Subcutaneous abdominal adipose tissue (tissue), 5 donors: Measurements from ENCODE around the gene TMPRSS13.

Source experiments
- H3K27ac ChIP-seq: one replicate; pipeline ENCODE4 v1.7.0; 2013; ENCODE audit warnings: low read depth, mild to moderate bottlenecking, inconsistent platforms, low read length, moderate library complexity
- H3K27me3 ChIP-seq, 5 donors: one replicate each; pipeline ENCODE4 v1.7.0; 2013; ENCODE audit warnings: low read length in 5 of 5, inconsistent platforms in 1 of 5; ENCODE audit not compliant: control insufficient read depth in 5 of 5, insufficient read depth in 4 of 5
- H3K36me3 ChIP-seq, 5 donors: one replicate each; pipeline ENCODE4 v1.7.0; 2013; ENCODE audit warnings: low read length in 5 of 5; ENCODE audit not compliant: control insufficient read depth in 5 of 5, insufficient read depth in 5 of 5
- H3K4me1 ChIP-seq, 5 donors: one replicate each; pipeline ENCODE4 v1.7.0; 2013; ENCODE audit warnings: low read length in 5 of 5, mild to moderate bottlenecking in 3 of 5, moderate library complexity in 1 of 5; ENCODE audit not compliant: control insufficient read depth in 5 of 5, insufficient read depth in 5 of 5
- H3K4me3 ChIP-seq, 5 donors: one replicate each; pipeline ENCODE4 v1.7.0; 2013; ENCODE audit warnings: low read length in 5 of 5, low read depth in 1 of 5
- H3K9ac ChIP-seq, 5 donors: one replicate each; pipeline ENCODE4 v1.7.0; 2013; ENCODE audit warnings: low read length in 5 of 5, mild to moderate bottlenecking in 4 of 5, moderate library complexity in 3 of 5
- H3K9me3 ChIP-seq, 5 donors: one replicate each; pipeline ENCODE4 v1.7.0; 2013; ENCODE audit warnings: low read length in 5 of 5; ENCODE audit not compliant: control insufficient read depth in 5 of 5
- donor health status: healthy.
- donor health status: healthy.
- donor health status: healthy.
- donor health status: healthy.
- donor health status: healthy.

TMPRSS13 gene

GRCh38 chr11:117875382-117876058, 53.7 kb downstream of the TMPRSS13 start:
- Histone ChIP-seq H3K4me3 (peak overlapping the region; percentile 20 to 78 (median 73)), H3K36me3 (no peaks in the 10 kb centered on the region), H3K27me3 (peaks cover 22 to 45% (median 33%) of the 10 kb centered on the region in 5 donors), H3K4me1 (peaks cover 0 to 51% (median 35%) of the 10 kb centered on the region in 5 donors), H3K9ac (peak overlapping the region in 3 of 5 donors; percentile 31 to 68 (median 52)), H3K27ac (peak overlapping the region; percentile 37), H3K9me3 (no peaks in the 10 kb centered on the region)

GRCh38 chr11:117874910-117875381, 54.3 kb downstream of the TMPRSS13 start:
- no peak overlapping the region for H3K9ac ChIP-seq
- peaks cover 22 to 44% (median 33%) of the 10 kb centered on the region in 5 donors for H3K27me3 ChIP-seq
- H3K4me3 ChIP-seq = peak overlapping the region in 4 of 5 donors; percentile 58 to 78 (median 74)
- H3K36me3 ChIP-seq = no peaks in the 10 kb centered on the region
- no peaks in the 10 kb centered on the region for H3K9me3 ChIP-seq
- no peak overlapping the region for H3K27ac ChIP-seq
- H3K4me1 ChIP-seq = peaks cover 0 to 57% (median 36%) of the 10 kb centered on the region in 5 donors

- Histone ChIP-seq H3K4me3 (peak overlapping the region in 4 of 5 donors; percentile 58 to 78 (median 74)), H3K27ac (no peak overlapping the region), H3K9me3 (no peaks in the 10 kb centered on the region), H3K36me3 (no peaks in the 10 kb centered on the region), H3K27me3 (peaks cover 22 to 41% (median 33%) of the 10 kb centered on the region in 5 donors), H3K4me1 (peaks cover 0 to 62% (median 36%) of the 10 kb centered on the region in 5 donors), H3K9ac (peak overlapping the region in 1 of 5 donors; percentile 40)
Observed at GRCh38 chr11:117874253-117874909, 54.8 kb downstream of the TMPRSS13 start.

- Histone ChIP-seq H3K9ac (no peak overlapping the region), H3K9me3 (no peaks in the 10 kb centered on the region), H3K4me3 (peak overlapping the region in 2 of 5 donors; percentile 73 to 74), H3K27me3 (peaks cover 22 to 41% (median 29%) of the 10 kb centered on the region in 5 donors), H3K36me3 (no peaks in the 10 kb centered on the region), H3K4me1 (peaks cover 0 to 62% (median 36%) of the 10 kb centered on the region in 5 donors), H3K27ac (no peak overlapping the region)
Observed at GRCh38 chr11:117873828-117874125, 55.4 kb downstream of the TMPRSS13 start.

- Histone ChIP-seq H3K27me3 (peaks cover 25 to 41% (median 28%) of the 10 kb centered on the region in 5 donors), H3K4me1 (peaks cover 0 to 62% (median 36%) of the 10 kb centered on the region in 5 donors)
Observed at GRCh38 chr11:117872975-117873827, 56.0 kb downstream of the TMPRSS13 start.

GRCh38 chr11:117872420-117872961, 56.7 kb downstream of the TMPRSS13 start:
- peaks cover 0 to 60% (median 36%) of the 10 kb centered on the region in 5 donors for H3K4me1 ChIP-seq

More at GRCh38 chr11:117872975-117873827, 56.0 kb downstream of the TMPRSS13 start:
- H3K9me3 ChIP-seq = no peaks in the 10 kb centered on the region
- no peak overlapping the region for H3K9ac ChIP-seq
- H3K4me3 ChIP-seq = no peak overlapping the region
- H3K36me3 ChIP-seq = no peaks in the 10 kb centered on the region
- no peak overlapping the region for H3K27ac ChIP-seq

GRCh38 chr11:117871784-117872183, 57.4 kb downstream of the TMPRSS13 start:
- Histone ChIP-seq H3K27me3 (peaks cover 19 to 36% (median 26%) of the 10 kb centered on the region in 5 donors), H3K36me3 (no peaks in the 10 kb centered on the region), H3K9me3 (no peaks in the 10 kb centered on the region), H3K4me3 (no peak overlapping the region), H3K9ac (no peak overlapping the region), H3K27ac (no peak overlapping the region), H3K4me1 (peaks cover 0 to 53% (median 30%) of the 10 kb centered on the region in 5 donors)

More at GRCh38 chr11:117872420-117872961, 56.7 kb downstream of the TMPRSS13 start:
- Histone ChIP-seq H3K9ac (no peak overlapping the region), H3K27me3 (peaks cover 26 to 39% (median 27%) of the 10 kb centered on the region in 5 donors), H3K9me3 (no peaks in the 10 kb centered on the region), H3K36me3 (no peaks in the 10 kb centered on the region), H3K4me3 (no peak overlapping the region), H3K27ac (no peak overlapping the region)

- Histone ChIP-seq H3K9ac (no peak overlapping the region), H3K4me1 (peaks cover 0 to 49% (median 28%) of the 10 kb centered on the region in 5 donors), H3K36me3 (no peaks in the 10 kb centered on the region), H3K27me3 (peaks cover 18 to 35% (median 26%) of the 10 kb centered on the region in 5 donors), H3K4me3 (no peak overlapping the region), H3K27ac (no peak overlapping the region), H3K9me3 (no peaks in the 10 kb centered on the region)
Observed at GRCh38 chr11:117871160-117871559, 58.0 kb downstream of the TMPRSS13 start.

GRCh38 chr11:117870103-117870952, 58.9 kb downstream of the TMPRSS13 start:
- Histone ChIP-seq H3K4me1 (peaks cover 0 to 41% (median 20%) of the 10 kb centered on the region in 5 donors), H3K36me3 (peaks cover 0 to 1% (median 0%) of the 10 kb centered on the region in 5 donors), H3K4me3 (no peak overlapping the region), H3K9me3 (no peaks in the 10 kb centered on the region), H3K27me3 (peaks cover 10 to 28% (median 22%) of the 10 kb centered on the region in 5 donors), H3K27ac (no peak overlapping the region), H3K9ac (no peak overlapping the region)
